Loucy (cell line): ENCODE data around the gene EBF3.

Experiments used
- CTCF ChIP-seq: fragments of 200-600 bp; sonication (generic); conservative IDR thresholded peaks from 2 replicates; pipeline ENCODE4 v1.5.1; 2014; ENCODE audit warnings: mild to moderate bottlenecking, antibody characterized with exemption, low read length
- EZH2phosphoT487 ChIP-seq: fragments of 200-600 bp; IDR thresholded peaks from 2 replicates; pipeline ENCODE4 v1.6.1; 2018; ENCODE audit warnings: antibody characterized with exemption, mild to moderate bottlenecking, moderate library complexity, borderline replicate concordance

GRCh38 chr10:129865413-129865812 is 98.7 kb downstream of the EBF3 start:
- no peak for TF ChIP-seq CTCF
- TF ChIP-seq EZH2phosphoT487, result no peak
